ENCODE results near the gene DRC7.

GRCh38 chr16:57761301-57761700 is 66.7 kb downstream of the DRC7 start:
- no peak for TF ChIP-seq POLR2A (IDR thresholded peaks at IDR 0.05; ENCODE audit: low read depth, low read length)
- no peak for TF ChIP-seq POLR2AphosphoS5 (IDR thresholded peaks at IDR 0.05; ENCODE audit: low read depth, low read length)
- no peak for TF ChIP-seq TAF1 (IDR thresholded peaks at IDR 0.05; ENCODE audit: low read depth, low read length)
